CD4-positive, alpha-beta T cell (primary cell): ENCODE results near the gene PDE6C. TPM values are rescaled to one million over a fixed set of nuclear protein-coding genes. Genes with fewer than 3 reads are reported as not detected.

Experiments
- ATAC-seq: fragments of 200-7000 bp; cut with Tn5 transposase; one replicate; pipeline ENCODE4 v1.10.0; 2022; ENCODE audit warnings: mild to moderate bottlenecking; ENCODE audit not compliant: poor library complexity
- CTCF ChIA-PET: fragments of 350-600 bp; sonication (Branson Sonifier 250); formaldehyde crosslinking; loops from one replicate; lab custom pipeline; 2021; ENCODE audit warnings: antibody characterized with exemption, inconsistent platforms; lab: Charles Lee
- POLR2A ChIA-PET: fragments of 350-600 bp; sonication (Branson Sonifier 250); formaldehyde crosslinking; loops from one replicate; lab custom pipeline; 2021; ENCODE audit warnings: antibody characterized with exemption, inconsistent platforms; lab: Charles Lee
- DNase-seq, 14 experiments: peaks; one replicate each; pipeline ENCODE4 v3.0.0-alpha.2; 2013 to 2020; ENCODE audit warnings: mixed read lengths in 2 of 14
- H3K27ac ChIP-seq, 2 donors: one replicate each; pipeline versions ENCODE4 v1.5.1 to v1.7.0; 2013; ENCODE audit warnings: low read length in 2 of 2, low read depth in 1 of 2, mild to moderate bottlenecking in 1 of 2
- H3K27me3 ChIP-seq, 2 experiments: 1 replicate in 1 of 2; 2 replicates in 1 of 2; pipeline versions ENCODE4 v1.6.1 to v1.7.0; 2013; ENCODE audit warnings: low read length in 2 of 2, control low read depth in 1 of 2, mild to moderate bottlenecking in 1 of 2, moderate library complexity in 1 of 2; ENCODE audit not compliant: insufficient read depth in 2 of 2, control insufficient read depth in 1 of 2
- H3K36me3 ChIP-seq: one replicate; pipeline ENCODE4 v1.6.1; 2013; ENCODE audit warnings: low read length, control low read depth; ENCODE audit not compliant: insufficient read depth
- H3K4me1 ChIP-seq: one replicate; pipeline ENCODE4 v1.6.1; 2013; ENCODE audit warnings: low read length, control low read depth; ENCODE audit not compliant: insufficient read depth
- H3K4me3 ChIP-seq: one replicate; pipeline ENCODE4 v1.5.1; 2013; ENCODE audit warnings: mild to moderate bottlenecking, low read length, moderate library complexity
- H3K9me3 ChIP-seq, 2 experiments: 1 replicate in 1 of 2; 2 replicates in 1 of 2; pipeline versions ENCODE4 v1.6.1 to v1.7.0; 2013; ENCODE audit warnings: low read length in 2 of 2, mild to moderate bottlenecking in 2 of 2, control low read depth in 1 of 2, moderate library complexity in 1 of 2; ENCODE audit not compliant: control insufficient read depth in 1 of 2, insufficient read depth in 1 of 2
- H3K27ac Mint-ChIP-seq: one replicate; pipeline ENCODE4 v1.8.0; 2020; ENCODE audit warnings: mixed read lengths
- H3K27me3 Mint-ChIP-seq: one replicate; pipeline ENCODE4 v1.8.0; 2021; ENCODE audit warnings: mixed read lengths
- H3K36me3 Mint-ChIP-seq: one replicate; pipeline ENCODE4 v1.8.0; 2021; ENCODE audit warnings: low read depth, mixed read lengths
- H3K4me1 Mint-ChIP-seq: one replicate; pipeline ENCODE4 v1.8.0; 2021; ENCODE audit warnings: low read depth, mixed read lengths
- H3K4me3 Mint-ChIP-seq: one replicate; pipeline ENCODE4 v1.8.0; 2020; ENCODE audit warnings: mild to moderate bottlenecking, mixed read lengths
- H3K9me3 Mint-ChIP-seq: one replicate; pipeline ENCODE4 v1.8.0; 2020; ENCODE audit warnings: mixed read lengths
- CTCF ChIP-seq: fragments of 200-600 bp; IDR thresholded peaks from one replicate; pipeline ENCODE4 v1.8.0; 2022; ENCODE audit warnings: antibody characterized with exemption, mild to moderate bottlenecking
- intact Hi-C, 2 experiments: fragments of 100-400 bp; cut with DNase I in 1 of 2; cut with micrococcal nuclease in 1 of 2; formaldehyde crosslinking; loops; one replicate each; pipeline versions ENCODE4 v1.15.1 to v1.9.0; 2023 to 2025; cut with DNase I, micrococcal nuclease
- total RNA-seq, 174 experiments: library from RNA in 2 of 174; stranded (reverse) in 2 of 174; gene quantifications; one replicate each; pipeline ENCODE4 v1.2.3 and lab custom pipeline; 2021 to 2026

Gene PDE6C
- total RNA-seq, 2 experiments from 2014 or later = not detected

GRCh38 chr10:93572606-93573005, 39.7 kb upstream of the PDE6C start:
- Mint-ChIP-seq H3K4me3 (no peak overlapping the region), H3K36me3 (no peaks in the 10 kb centered on the region), H3K27me3 (peaks cover 60% of the 10 kb centered on the region), H3K9me3 (no peaks in the 10 kb centered on the region), H3K27ac (no peak overlapping the region), H3K4me1 (peaks cover 12% of the 10 kb centered on the region)
- intact Hi-C loops = no loop called here
- CTCF ChIA-PET = no interaction called here
- DNase-seq (no peak), ATAC-seq (no peak)
- Histone ChIP-seq H3K27ac (no peak overlapping the region), H3K36me3 (no peaks in the 10 kb centered on the region), H3K4me1 (peaks cover 4% of the 10 kb centered on the region), H3K27me3 (peaks cover 18 to 27% of the 10 kb centered on the region in 2 experiments), H3K4me3 (no peak overlapping the region), H3K9me3 (no peaks in the 10 kb centered on the region)
- no peak for TF ChIP-seq CTCF
- POLR2A ChIA-PET = no interaction called here

GRCh38 chr10:93573051-93573909, 39.1 kb upstream of the PDE6C start:
- H3K27ac Mint-ChIP-seq = no peak overlapping the region

GRCh38 chr10:93573924-93574323, 38.4 kb upstream of the PDE6C start:
- Mint-ChIP-seq H3K4me3 (no peak overlapping the region), H3K27me3 (peaks cover 53% of the 10 kb centered on the region), H3K36me3 (no peaks in the 10 kb centered on the region), H3K9me3 (no peaks in the 10 kb centered on the region), H3K27ac (no peak overlapping the region), H3K4me1 (peaks cover 12% of the 10 kb centered on the region)
- H3K4me1 ChIP-seq = peaks cover 4% of the 10 kb centered on the region
- H3K9me3 ChIP-seq = no peaks in the 10 kb centered on the region
- H3K27me3 ChIP-seq = peaks cover 7 to 14% of the 10 kb centered on the region in 2 experiments
- ChIA-PET POLR2A (no interaction called here), CTCF (no interaction called here)
- DNase-seq (no peak), ATAC-seq (no peak)
- intact Hi-C loops = no loop called here
- no peak overlapping the region for H3K27ac ChIP-seq
- no peak for TF ChIP-seq CTCF
- H3K4me3 ChIP-seq = no peak overlapping the region
- H3K36me3 ChIP-seq = no peaks in the 10 kb centered on the region

More at GRCh38 chr10:93573051-93573909, 39.1 kb upstream of the PDE6C start:
- no peak for TF ChIP-seq CTCF
- ATAC-seq (no peak), DNase-seq (no peak)
- no peak overlapping the region for H3K4me3 Mint-ChIP-seq
- intact Hi-C loops = no loop called here
- H3K27me3 Mint-ChIP-seq = peaks cover 57% of the 10 kb centered on the region
- peaks cover 12% of the 10 kb centered on the region for H3K4me1 Mint-ChIP-seq
- ChIA-PET CTCF (no interaction called here), POLR2A (no interaction called here)
- no peaks in the 10 kb centered on the region for H3K9me3 Mint-ChIP-seq
- H3K4me3 ChIP-seq = no peak overlapping the region
- H3K27me3 ChIP-seq = peaks cover 11 to 21% of the 10 kb centered on the region in 2 experiments
- H3K9me3 ChIP-seq = no peaks in the 10 kb centered on the region
- no peak overlapping the region for H3K27ac ChIP-seq
- no peaks in the 10 kb centered on the region for H3K36me3 ChIP-seq
- no peaks in the 10 kb centered on the region for H3K36me3 Mint-ChIP-seq
- peaks cover 4% of the 10 kb centered on the region for H3K4me1 ChIP-seq
